CD4-positive, CD25-positive, alpha-beta regulatory T cell (primary cell): ENCODE data around the gene CLK2. TPM values are rescaled to one million over a fixed set of nuclear protein-coding genes. Genes with fewer than 3 reads are reported as not detected.

Source experiments
- ATAC-seq, 2 donors: fragments of 150-1000 bp; cut with Tn5 transposase; one replicate each; pipeline ENCODE4 v1.10.0; 2021; ENCODE audit warnings: low read depth in 2 of 2, moderate number of reproducible peaks in 2 of 2, moderate library complexity in 1 of 2
- DNase-seq, 3 donors: peaks; one replicate each; pipeline versions ENCODE4 v3.0.0 to v3.0.0-alpha.2; 2012 to 2022; ENCODE audit warnings: mixed read lengths in 1 of 3
- H3K27ac ChIP-seq: one replicate; pipeline ENCODE4 v1.7.0; 2013; ENCODE audit warnings: mild to moderate bottlenecking, low read length; ENCODE audit not compliant: insufficient read depth, poor library complexity, severe bottlenecking
- H3K27me3 ChIP-seq: one replicate; pipeline ENCODE4 v1.7.0; 2013; ENCODE audit warnings: low read length; ENCODE audit not compliant: control insufficient read depth, insufficient read depth
- H3K36me3 ChIP-seq: one replicate; pipeline ENCODE4 v1.7.0; 2013; ENCODE audit warnings: mild to moderate bottlenecking, low read length, moderate library complexity; ENCODE audit not compliant: control insufficient read depth, insufficient read depth
- H3K4me1 ChIP-seq: 2 replicates; pipeline ENCODE4 v1.7.0; 2013; ENCODE audit warnings: mild to moderate bottlenecking, low read length; ENCODE audit not compliant: insufficient read depth, control insufficient read depth, poor library complexity, severe bottlenecking
- H3K4me3 ChIP-seq: one replicate; pipeline ENCODE4 v1.7.0; 2013; ENCODE audit warnings: low read depth, mild to moderate bottlenecking, low read length, moderate library complexity
- H3K9me3 ChIP-seq, 2 experiments: 1 replicate in 1 of 2; 2 replicates in 1 of 2; pipeline ENCODE4 v1.7.0; 2013; ENCODE audit warnings: low read length in 2 of 2, mild to moderate bottlenecking in 1 of 2, moderate library complexity in 1 of 2; ENCODE audit not compliant: control insufficient read depth in 2 of 2
- H3K27ac Mint-ChIP-seq, 3 donors: one replicate each; pipeline ENCODE4 v1.8.0; 2020 to 2022; ENCODE audit warnings: mild to moderate bottlenecking in 3 of 3, mixed read lengths in 3 of 3, moderate library complexity in 2 of 3
- H3K27me3 Mint-ChIP-seq: one replicate; pipeline ENCODE4 v1.8.0; 2022; ENCODE audit warnings: mild to moderate bottlenecking, mixed read lengths
- H3K36me3 Mint-ChIP-seq: one replicate; pipeline ENCODE4 v1.8.0; 2020; ENCODE audit warnings: mixed read lengths
- H3K4me1 Mint-ChIP-seq, 4 donors: one replicate each; pipeline ENCODE4 v1.8.0; 2020 to 2022; ENCODE audit warnings: mixed read lengths in 4 of 4, mild to moderate bottlenecking in 1 of 4
- H3K4me3 Mint-ChIP-seq, 4 donors: one replicate each; pipeline ENCODE4 v1.8.0; 2020 to 2022; ENCODE audit warnings: mild to moderate bottlenecking in 4 of 4, mixed read lengths in 4 of 4, moderate library complexity in 3 of 4
- H3K9me3 Mint-ChIP-seq, 7 donors: one replicate each; pipeline ENCODE4 v1.8.0; 2020 to 2022; ENCODE audit warnings: mixed read lengths in 7 of 7, mild to moderate bottlenecking in 3 of 7, moderate library complexity in 2 of 7
- polyA plus RNA-seq, 4 donors: library from polyadenylated mRNA; unstranded; fragments of 300-500 nt; fragmentation: Illumina TruSeq; gene quantifications; one replicate each; pipeline ENCODE4 v1.2.3, GENCODE V29; 2021
- total RNA-seq: library from RNA; stranded (reverse); gene quantifications from one replicate; pipeline ENCODE4 v1.2.3, GENCODE V29; 2022

Gene CLK2
- total and polyA plus RNA-seq, 5 donors from 2014 or later: 11.4 to 76.6 (median 16.8) TPM

- Mint-ChIP-seq H3K4me3 (peak overlapping the region in 2 of 4 donors; percentile 73 to 87), H3K27me3 (no peaks in the 10 kb centered on the region), H3K27ac (no peak overlapping the region), H3K9me3 (no peaks in the 10 kb centered on the region), H3K4me1 (peaks cover 0 to 28% (median 5%) of the 10 kb centered on the region in 4 donors), H3K36me3 (peaks cover 11% of the 10 kb centered on the region)
- Histone ChIP-seq H3K9me3 (no peaks in the 10 kb centered on the region), H3K4me3 (no peak overlapping the region), H3K36me3 (peaks cover 3% of the 10 kb centered on the region), H3K27ac (no peak overlapping the region), H3K27me3 (no peaks in the 10 kb centered on the region), H3K4me1 (peaks cover 21% of the 10 kb centered on the region)
- ATAC-seq: no peak
- DNase-seq: no peak
Measured at GRCh38 chr1:155318082-155318481, 44.8 kb upstream of the CLK2 start.

- no peak for ATAC-seq
- DNase-seq: no peak
- Histone ChIP-seq H3K9me3 (no peaks in the 10 kb centered on the region), H3K36me3 (peaks cover 13% of the 10 kb centered on the region), H3K27me3 (no peaks in the 10 kb centered on the region), H3K4me3 (no peak overlapping the region), H3K4me1 (peaks cover 11% of the 10 kb centered on the region), H3K27ac (no peak overlapping the region)
- Mint-ChIP-seq H3K27ac (no peak overlapping the region), H3K4me3 (peak overlapping the region in 1 of 4 donors; percentile 32), H3K9me3 (no peaks in the 10 kb centered on the region), H3K27me3 (no peaks in the 10 kb centered on the region), H3K4me1 (peaks cover 0 to 28% (median 6%) of the 10 kb centered on the region in 4 donors), H3K36me3 (peaks cover 12% of the 10 kb centered on the region)
Measured at GRCh38 chr1:155316922-155317321, 43.6 kb upstream of the CLK2 start.

DNA sequence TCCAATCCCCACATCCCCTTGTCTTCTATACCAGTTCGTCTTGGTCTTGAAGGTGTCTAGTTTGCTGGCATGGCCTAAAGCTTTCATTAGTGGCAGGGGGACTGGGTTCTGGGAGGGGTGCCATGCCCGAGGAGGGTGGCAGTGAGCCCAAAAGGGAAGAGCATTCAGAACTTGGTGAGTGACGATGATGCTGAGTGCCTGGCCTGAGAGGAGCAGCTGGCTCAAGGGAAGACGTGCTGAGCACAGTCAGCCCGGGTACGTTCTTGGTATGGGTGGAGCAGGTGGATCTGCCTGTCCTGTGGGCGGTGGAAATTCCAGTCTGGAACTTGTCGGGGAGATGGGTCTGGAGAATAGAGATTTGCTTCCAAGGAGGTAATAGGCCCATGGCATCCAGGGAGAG is 40.0 kb upstream of the CLK2 start:
- peak overlapping the region in 1 of 4 donors; percentile 45 for H3K4me3 Mint-ChIP-seq
- H3K27me3 ChIP-seq: no peaks in the 10 kb centered on the region
- H3K27me3 Mint-ChIP-seq: no peaks in the 10 kb centered on the region
- no peak for ATAC-seq
- no peak overlapping the region for H3K27ac Mint-ChIP-seq
- H3K27ac ChIP-seq: no peak overlapping the region
- H3K4me1 Mint-ChIP-seq: peaks cover 0 to 40% (median 12%) of the 10 kb centered on the region in 4 donors
- no peak for DNase-seq
- H3K9me3 Mint-ChIP-seq: no peaks in the 10 kb centered on the region
- H3K36me3 ChIP-seq: peaks cover 13% of the 10 kb centered on the region
- peaks cover 14% of the 10 kb centered on the region for H3K4me1 ChIP-seq
- no peaks in the 10 kb centered on the region for H3K9me3 ChIP-seq
- peaks cover 20% of the 10 kb centered on the region for H3K36me3 Mint-ChIP-seq
- H3K4me3 ChIP-seq: no peak overlapping the region

DNA sequence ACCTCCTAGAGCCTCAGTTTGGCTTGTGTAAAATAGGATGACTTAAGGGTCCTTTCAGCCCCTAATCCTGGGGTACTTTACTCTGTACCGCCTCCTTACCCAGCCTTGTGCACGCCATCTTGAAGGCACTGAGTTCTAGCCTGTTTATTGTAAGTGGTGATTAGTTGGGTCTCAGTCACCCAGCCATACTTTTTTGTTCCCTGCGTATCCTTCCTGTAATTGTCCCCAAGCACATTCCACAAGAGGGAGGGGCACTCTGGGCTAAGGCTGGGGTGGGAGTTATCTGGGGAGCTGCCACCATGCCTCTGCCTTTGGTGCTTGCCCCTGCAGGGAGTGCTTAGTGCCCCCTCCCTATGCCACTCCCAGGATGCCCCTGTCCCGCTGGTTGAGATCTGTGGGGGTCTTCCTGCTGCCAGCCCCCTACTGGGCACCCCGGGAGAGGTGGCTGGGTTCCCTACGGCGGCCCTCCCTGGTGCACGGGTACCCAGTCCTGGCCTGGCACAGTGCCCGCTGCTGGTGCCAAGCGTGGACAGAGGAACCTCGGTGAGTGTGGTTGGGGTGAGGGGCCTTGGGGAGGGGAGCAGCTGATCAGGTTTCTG is 36.2 kb upstream of the CLK2 start:
- H3K9me3 Mint-ChIP-seq: no peaks in the 10 kb centered on the region
- H3K4me3 Mint-ChIP-seq: peak overlapping the region; percentile 91 to 99 (median 94)
- peaks cover 21% of the 10 kb centered on the region for H3K4me1 ChIP-seq
- no peak for ATAC-seq
- peaks cover 16% of the 10 kb centered on the region for H3K36me3 Mint-ChIP-seq
- H3K9me3 ChIP-seq: no peaks in the 10 kb centered on the region
- H3K27ac Mint-ChIP-seq: peak overlapping the region; percentile 92 to 99 (median 95)
- DNase-seq: no peak
- H3K27me3 ChIP-seq: no peaks in the 10 kb centered on the region
- H3K27me3 Mint-ChIP-seq: no peaks in the 10 kb centered on the region
- peak overlapping the region; percentile 97 for H3K27ac ChIP-seq
- peak overlapping the region; percentile 90 for H3K4me3 ChIP-seq
- peaks cover 13% of the 10 kb centered on the region for H3K36me3 ChIP-seq
- H3K4me1 Mint-ChIP-seq: peaks cover 0 to 47% (median 14%) of the 10 kb centered on the region in 4 donors

- Mint-ChIP-seq H3K4me1 (peaks cover 0 to 47% (median 14%) of the 10 kb centered on the region in 4 donors), H3K9me3 (no peaks in the 10 kb centered on the region), H3K27me3 (no peaks in the 10 kb centered on the region), H3K4me3 (peak within 1 kb of the TSS; percentile 91 to 99 (median 94)), H3K36me3 (peaks cover 16% of the 10 kb centered on the region), H3K27ac (peak within 1 kb of the TSS; percentile 92 to 99 (median 95))
- H3K4me3 ChIP-seq: peak within 1 kb of the TSS; percentile 90
- peaks cover 13% of the 10 kb centered on the region for H3K36me3 ChIP-seq
- ATAC-seq (peak; percentile 99), DNase-seq (peak; percentile 96 to 99 (median 97))
- no peaks in the 10 kb centered on the region for H3K27me3 ChIP-seq
- H3K27ac ChIP-seq: peak within 1 kb of the TSS; percentile 97
- peaks cover 21% of the 10 kb centered on the region for H3K4me1 ChIP-seq
- H3K9me3 ChIP-seq: no peaks in the 10 kb centered on the region
Measured at GRCh38 chr1:155308493-155309422, 35.5 kb upstream of the CLK2 start, which contains the start of gene FDPS. Gene FDPS, plus strand, starts transcription at chr1:155308866. Its CDS starts 924 bp downstream, at chr1:155309790.

DNA sequence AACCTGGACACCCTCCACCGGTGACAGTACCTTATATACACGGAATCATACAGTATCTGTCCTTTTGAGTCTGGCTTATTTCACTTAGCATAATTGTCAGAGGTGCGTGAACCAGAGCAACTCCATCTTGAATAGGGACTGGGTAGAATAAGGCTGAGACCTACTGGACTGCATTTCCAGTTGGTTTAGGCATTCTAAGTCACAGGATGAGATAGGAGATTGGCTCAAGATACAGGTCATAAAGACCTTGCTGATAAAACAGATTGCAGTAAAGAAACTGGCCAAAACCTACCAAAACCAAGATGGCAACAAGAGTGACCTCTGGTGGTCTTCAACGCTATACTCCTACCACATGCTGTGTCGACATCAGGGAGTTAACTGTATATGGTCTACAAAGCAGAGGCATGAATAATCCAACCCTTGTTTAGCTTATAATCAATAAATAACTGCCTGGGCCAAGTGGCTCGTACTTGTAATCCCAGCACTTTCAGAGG is 34.0 kb upstream of the CLK2 start:
- no peak for ATAC-seq
- H3K9me3 Mint-ChIP-seq: no peaks in the 10 kb centered on the region
- peaks cover 11% of the 10 kb centered on the region for H3K36me3 Mint-ChIP-seq
- Histone ChIP-seq H3K27ac (no peak overlapping the region), H3K9me3 (no peaks in the 10 kb centered on the region), H3K4me1 (peaks cover 21% of the 10 kb centered on the region), H3K36me3 (peaks cover 4% of the 10 kb centered on the region), H3K27me3 (no peaks in the 10 kb centered on the region), H3K4me3 (no peak overlapping the region)
- H3K27me3 Mint-ChIP-seq: no peaks in the 10 kb centered on the region
- H3K4me1 Mint-ChIP-seq: peaks cover 0 to 39% (median 12%) of the 10 kb centered on the region in 4 donors
- H3K27ac Mint-ChIP-seq: peak overlapping the region; percentile 9 to 99 (median 95)
- DNase-seq: peak in 1 of 3 donors; percentile 46
- peak overlapping the region in 3 of 4 donors; percentile 13 to 34 (median 22) for H3K4me3 Mint-ChIP-seq

DNA sequence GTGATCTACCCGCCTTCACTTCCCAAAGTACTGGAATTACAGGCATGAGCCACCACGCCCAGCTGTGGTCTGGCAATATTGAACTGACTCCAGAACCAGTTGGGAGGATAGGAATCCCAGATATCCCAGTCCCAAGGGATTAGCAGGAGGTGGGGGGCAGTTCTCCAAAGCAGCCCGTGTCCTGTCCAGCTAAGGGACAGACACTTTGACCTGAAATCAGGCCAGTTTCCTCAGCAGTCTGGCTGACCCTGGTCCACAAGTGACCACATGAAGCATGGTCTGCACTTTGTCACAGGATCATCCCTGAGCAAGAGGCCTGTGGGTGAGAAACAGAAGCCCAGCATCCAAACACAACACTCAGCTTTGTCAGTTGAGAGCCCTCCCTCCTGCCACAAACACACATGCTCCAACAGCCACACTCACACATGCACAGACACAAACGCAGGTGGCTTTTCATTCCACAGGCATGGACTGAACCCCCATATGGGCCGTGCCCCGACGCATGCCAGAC is 32.6 kb upstream of the CLK2 start:
- no peaks in the 10 kb centered on the region for H3K27me3 Mint-ChIP-seq
- DNase-seq (no peak), ATAC-seq (no peak)
- H3K36me3 Mint-ChIP-seq: peaks cover 6% of the 10 kb centered on the region
- no peaks in the 10 kb centered on the region for H3K9me3 Mint-ChIP-seq
- Histone ChIP-seq H3K9me3 (no peaks in the 10 kb centered on the region), H3K27ac (no peak overlapping the region), H3K36me3 (no peaks in the 10 kb centered on the region), H3K4me3 (no peak overlapping the region), H3K27me3 (no peaks in the 10 kb centered on the region), H3K4me1 (peaks cover 21% of the 10 kb centered on the region)
- peaks cover 0 to 29% (median 8%) of the 10 kb centered on the region in 4 donors for H3K4me1 Mint-ChIP-seq
- H3K4me3 Mint-ChIP-seq: peak overlapping the region in 1 of 4 donors; percentile 49
- peak overlapping the region in 1 of 3 donors; percentile 12 for H3K27ac Mint-ChIP-seq
